DND-41 (cell line): ENCODE data around the gene CDC42SE1.

ENCODE experiments used
- ATAC-seq: fragments of 200-7000 bp; cut with Tn5 transposase; 3 replicates; pipeline ENCODE4 v1.9.1; 2021; ENCODE audit warnings: low read depth; ENCODE audit not compliant: insufficient read depth
- DNase-seq: peaks from one replicate; pipeline ENCODE4 v3.0.0-alpha.2; 2020
- H2AFZ ChIP-seq: 2 replicates; pipeline ENCODE4 v1.6.0; 2012; ENCODE audit warnings: low read depth, low read length
- H3K27ac ChIP-seq: 2 replicates; pipeline ENCODE4 v1.5.1; 2012; ENCODE audit warnings: low read length, inconsistent platforms
- H3K27me3 ChIP-seq: fragments of 200-600 bp; sonication (generic); 2 replicates; pipeline ENCODE4 v1.6.0; 2012; ENCODE audit warnings: low read length, mild to moderate bottlenecking, inconsistent platforms; ENCODE audit not compliant: insufficient read depth, poor library complexity
- H3K36me3 ChIP-seq: 2 replicates; pipeline ENCODE4 v1.5.1; 2012; ENCODE audit warnings: low read length, inconsistent platforms; ENCODE audit not compliant: insufficient read depth
- H3K4me1 ChIP-seq: 2 replicates; pipeline ENCODE4 v1.5.1; 2012; ENCODE audit warnings: mild to moderate bottlenecking, low read length; ENCODE audit not compliant: insufficient read depth
- H3K4me2 ChIP-seq: 2 replicates; pipeline ENCODE4 v1.6.0; 2012; ENCODE audit warnings: mild to moderate bottlenecking, moderate library complexity, low read length, inconsistent platforms; ENCODE audit not compliant: insufficient read depth
- H3K4me3 ChIP-seq, 2 experiments: fragments of 200-600 bp in 1 of 2; shearing (Covaris generic) in 1 of 2; 2 replicates each; pipeline ENCODE4 v1.5.1; 2012 to 2016; ENCODE audit warnings: inconsistent platforms in 2 of 2, low read length in 2 of 2, mild to moderate bottlenecking in 2 of 2, low read depth in 1 of 2, moderate library complexity in 1 of 2
- H3K79me2 ChIP-seq: 2 replicates; pipeline ENCODE4 v1.6.0; 2012; ENCODE audit warnings: low read length, inconsistent platforms; ENCODE audit not compliant: insufficient read depth
- H3K9ac ChIP-seq: 2 replicates; pipeline ENCODE4 v1.6.0; 2012; ENCODE audit warnings: low read depth, mild to moderate bottlenecking, inconsistent platforms, low read length, moderate library complexity
- H3K9me3 ChIP-seq: 2 replicates; pipeline ENCODE4 v1.5.1; 2012; ENCODE audit warnings: low read length, moderate library complexity, mild to moderate bottlenecking, inconsistent platforms; ENCODE audit not compliant: insufficient read depth, severe bottlenecking
- H4K20me1 ChIP-seq: 2 replicates; pipeline ENCODE4 v1.6.0; 2012; ENCODE audit warnings: low read length; ENCODE audit not compliant: insufficient read depth
- EZH2 ChIP-seq: IDR thresholded peaks from 3 replicates; pipeline ENCODE4 v1.6.1; 2012; ENCODE audit warnings: borderline replicate concordance, low read depth, mild to moderate bottlenecking, moderate library complexity, low read length, inconsistent platforms; ENCODE audit not compliant: severe bottlenecking
- TF ChIP-seq, protein P1 (sequence below): IDR thresholded peaks from 2 replicates; pipeline ENCODE4 v1.5.1; 2012; ENCODE audit warnings: borderline replicate concordance, low read length, moderate library complexity, mild to moderate bottlenecking; ENCODE audit not compliant: poor library complexity, severe bottlenecking; ENCODE audit errors: extremely low read depth

The CDC42SE1 gene

GRCh38 chr1:151032164-151032563 lies 27.3 kb downstream of the CDC42SE1 start:
- TF ChIP-seq EZH2 = no peak
- TF ChIP-seq, protein P1, sequence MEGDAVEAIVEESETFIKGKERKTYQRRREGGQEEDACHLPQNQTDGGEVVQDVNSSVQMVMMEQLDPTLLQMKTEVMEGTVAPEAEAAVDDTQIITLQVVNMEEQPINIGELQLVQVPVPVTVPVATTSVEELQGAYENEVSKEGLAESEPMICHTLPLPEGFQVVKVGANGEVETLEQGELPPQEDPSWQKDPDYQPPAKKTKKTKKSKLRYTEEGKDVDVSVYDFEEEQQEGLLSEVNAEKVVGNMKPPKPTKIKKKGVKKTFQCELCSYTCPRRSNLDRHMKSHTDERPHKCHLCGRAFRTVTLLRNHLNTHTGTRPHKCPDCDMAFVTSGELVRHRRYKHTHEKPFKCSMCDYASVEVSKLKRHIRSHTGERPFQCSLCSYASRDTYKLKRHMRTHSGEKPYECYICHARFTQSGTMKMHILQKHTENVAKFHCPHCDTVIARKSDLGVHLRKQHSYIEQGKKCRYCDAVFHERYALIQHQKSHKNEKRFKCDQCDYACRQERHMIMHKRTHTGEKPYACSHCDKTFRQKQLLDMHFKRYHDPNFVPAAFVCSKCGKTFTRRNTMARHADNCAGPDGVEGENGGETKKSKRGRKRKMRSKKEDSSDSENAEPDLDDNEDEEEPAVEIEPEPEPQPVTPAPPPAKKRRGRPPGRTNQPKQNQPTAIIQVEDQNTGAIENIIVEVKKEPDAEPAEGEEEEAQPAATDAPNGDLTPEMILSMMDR = no peak
- Histone ChIP-seq H3K9me3 (no peaks in the 10 kb centered on the region), H3K4me3 (no peak overlapping the region), H3K4me1 (no peaks in the 10 kb centered on the region), H2AFZ (no peak overlapping the region), H3K79me2 (no peaks in the 10 kb centered on the region), H3K27ac (no peak overlapping the region), H3K27me3 (no peaks in the 10 kb centered on the region), H4K20me1 (no peaks in the 10 kb centered on the region), H3K36me3 (peaks cover 57% of the 10 kb centered on the region), H3K9ac (no peak overlapping the region), H3K4me2 (no peak overlapping the region)
- DNase-seq (no peak), ATAC-seq (no peak)

DNA sequence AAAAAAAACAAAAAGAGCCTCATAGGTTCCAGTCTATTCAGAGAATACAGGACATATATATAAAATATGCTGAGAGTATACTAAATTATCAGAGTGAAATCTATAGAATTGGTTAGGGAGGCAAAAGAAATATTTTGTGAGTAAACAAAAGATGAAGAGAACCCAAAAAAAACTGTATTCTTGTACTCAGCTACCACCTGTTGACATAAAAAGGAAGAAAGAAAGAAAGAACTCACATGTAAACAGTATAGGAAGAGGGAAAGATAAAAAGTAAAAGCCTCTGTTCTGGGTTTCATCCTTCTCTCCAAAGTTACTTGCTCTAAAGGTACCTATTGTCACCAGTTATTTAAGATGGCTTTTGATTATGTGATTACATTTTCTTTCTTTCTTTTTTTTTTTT lies 33.0 kb downstream of the CDC42SE1 start:
- no peak for ATAC-seq
- H4K20me1 ChIP-seq = no peaks in the 10 kb centered on the region

GRCh38 chr1:151024540-151025146 lies 34.8 kb downstream of the CDC42SE1 start:
- ATAC-seq = peak; percentile 98
- H3K4me3 ChIP-seq = no peak overlapping the region
- H3K4me2 ChIP-seq = no peak overlapping the region
- no peak overlapping the region for H3K27ac ChIP-seq
- DNase-seq = peak; percentile 80
- no peak overlapping the region for H3K9ac ChIP-seq
- TF ChIP-seq EZH2 = no peak
- TF ChIP-seq, protein P1 = peak; percentile 91
- H3K79me2 ChIP-seq = no peaks in the 10 kb centered on the region
- H3K36me3 ChIP-seq = peaks cover 51% of the 10 kb centered on the region
- H3K9me3 ChIP-seq = no peaks in the 10 kb centered on the region
- no peaks in the 10 kb centered on the region for H3K27me3 ChIP-seq
- H3K4me1 ChIP-seq = no peaks in the 10 kb centered on the region
- no peak overlapping the region for H2AFZ ChIP-seq
- H4K20me1 ChIP-seq = no peaks in the 10 kb centered on the region

More for the DNA sequence above, 33.0 kb downstream of the CDC42SE1 start:
- H3K79me2 ChIP-seq = no peaks in the 10 kb centered on the region
- H2AFZ ChIP-seq = no peak overlapping the region
- no peaks in the 10 kb centered on the region for H3K27me3 ChIP-seq
- H3K4me3 ChIP-seq = no peak overlapping the region
- H3K27ac ChIP-seq = no peak overlapping the region
- no peak overlapping the region for H3K4me2 ChIP-seq
- no peaks in the 10 kb centered on the region for H3K9me3 ChIP-seq
- H3K9ac ChIP-seq = no peak overlapping the region
- TF ChIP-seq EZH2 = no peak
- TF ChIP-seq, protein P1 = no peak
- no peaks in the 10 kb centered on the region for H3K4me1 ChIP-seq
- H3K36me3 ChIP-seq = peaks cover 58% of the 10 kb centered on the region
- DNase-seq = no peak
